CD8-positive, alpha-beta memory T cell (primary cell): ENCODE data around the gene LPIN1. TPM values are rescaled to one million over a fixed set of nuclear protein-coding genes. Genes with fewer than 3 reads are reported as not detected.

Experiments
- CTCF ChIA-PET: fragments of 350-600 bp; sonication (Branson Sonifier 250); formaldehyde crosslinking; loops from one replicate; lab custom pipeline; 2021; ENCODE audit warnings: antibody characterized with exemption; lab: Charles Lee
- POLR2A ChIA-PET: fragments of 350-600 bp; sonication (Branson Sonifier 250); formaldehyde crosslinking; loops from one replicate; lab custom pipeline; 2021; ENCODE audit warnings: antibody characterized with exemption; lab: Charles Lee
- DNase-seq, 5 donors: peaks; one replicate each; pipeline versions ENCODE4 v3.0.0 to v3.0.0-alpha.2; 2020 to 2022; ENCODE audit warnings: mixed read lengths in 1 of 5
- H3K27ac ChIP-seq: one replicate; pipeline ENCODE4 v1.7.0; 2013; ENCODE audit warnings: low read depth, mild to moderate bottlenecking, low read length, moderate library complexity
- H3K27me3 ChIP-seq: 2 replicates; pipeline ENCODE4 v1.7.0; 2013; ENCODE audit warnings: low read length, mild to moderate bottlenecking; ENCODE audit not compliant: insufficient read depth, poor library complexity, severe bottlenecking
- H3K36me3 ChIP-seq: 2 replicates; pipeline ENCODE4 v1.7.0; 2013; ENCODE audit warnings: mild to moderate bottlenecking, low read length, moderate library complexity; ENCODE audit not compliant: insufficient read depth
- H3K4me1 ChIP-seq: 2 replicates; pipeline ENCODE4 v1.7.0; 2013; ENCODE audit warnings: mild to moderate bottlenecking, low read length, moderate library complexity; ENCODE audit not compliant: insufficient read depth
- H3K4me3 ChIP-seq: 2 replicates; pipeline ENCODE4 v1.7.0; 2013; ENCODE audit warnings: mild to moderate bottlenecking, low read length
- H3K9me3 ChIP-seq: 2 replicates; pipeline ENCODE4 v1.7.0; 2013; ENCODE audit warnings: mild to moderate bottlenecking, low read length
- H3K27ac Mint-ChIP-seq, 8 donors: one replicate each; pipeline ENCODE4 v1.8.0; 2020 to 2021; ENCODE audit warnings: mixed read lengths in 8 of 8, mild to moderate bottlenecking in 6 of 8, inconsistent platforms in 3 of 8, moderate library complexity in 3 of 8
- H3K27me3 Mint-ChIP-seq, 2 donors: one replicate each; pipeline ENCODE4 v1.8.0; 2020 to 2021; ENCODE audit warnings: mixed read lengths in 2 of 2, mild to moderate bottlenecking in 1 of 2, moderate library complexity in 1 of 2
- H3K36me3 Mint-ChIP-seq, 3 donors: one replicate each; pipeline ENCODE4 v1.8.0; 2020 to 2021; ENCODE audit warnings: mixed read lengths in 3 of 3, inconsistent platforms in 1 of 3, mild to moderate bottlenecking in 1 of 3
- H3K4me1 Mint-ChIP-seq, 3 donors: one replicate each; pipeline ENCODE4 v1.8.0; 2020 to 2021; ENCODE audit warnings: mixed read lengths in 3 of 3, inconsistent platforms in 1 of 3, mild to moderate bottlenecking in 1 of 3
- H3K4me3 Mint-ChIP-seq, 7 donors: one replicate each; pipeline ENCODE4 v1.8.0; 2020 to 2021; ENCODE audit warnings: mixed read lengths in 7 of 7, mild to moderate bottlenecking in 6 of 7, moderate library complexity in 4 of 7, inconsistent platforms in 2 of 7
- H3K9me3 Mint-ChIP-seq, 5 donors: one replicate each; pipeline ENCODE4 v1.8.0; 2020 to 2022; ENCODE audit warnings: mixed read lengths in 5 of 5, mild to moderate bottlenecking in 3 of 5, moderate library complexity in 2 of 5, inconsistent platforms in 1 of 5
- polyA plus RNA-seq: library from polyadenylated mRNA; unstranded; fragments of 300-500 nt; fragmentation: Illumina TruSeq; gene quantifications from one replicate; pipeline ENCODE4 v1.2.3, GENCODE V29; 2021
- total RNA-seq, 2 experiments: library from RNA; stranded (reverse); gene quantifications; one replicate each; pipeline ENCODE4 v1.2.3, GENCODE V29; 2021

The LPIN1 gene
- total and polyA plus RNA-seq, 3 experiments from 2014 or later = 25.7 to 37.1 (median 34.8) TPM

- H3K4me3 ChIP-seq = peak overlapping the region; percentile 38
- Mint-ChIP-seq H3K36me3 (peaks cover 6 to 38% (median 20%) of the 10 kb centered on the region in 3 donors), H3K4me3 (peak overlapping the region; percentile 59 to 86 (median 82)), H3K27me3 (no peaks in the 10 kb centered on the region), H3K9me3 (peaks cover 0 to 8% (median 3%) of the 10 kb centered on the region in 5 donors), H3K27ac (peak overlapping the region in 3 of 8 donors; percentile 53 to 70 (median 62)), H3K4me1 (peaks cover 23 to 58% (median 48%) of the 10 kb centered on the region in 3 donors)
- POLR2A ChIA-PET = interaction anchor here (0.6 kb wide), 1 partner anchor 888 kb away, joined by 3 read pairs; no protein-coding TSS in a partner anchor
- no peaks in the 10 kb centered on the region for H3K9me3 ChIP-seq
- peaks cover 22% of the 10 kb centered on the region for H3K4me1 ChIP-seq
- H3K27ac ChIP-seq = peak overlapping the region; percentile 36
- H3K27me3 ChIP-seq = no peaks in the 10 kb centered on the region
- CTCF ChIA-PET = interaction anchor here (0.8 to 4.2 kb wide), 9 partner anchors 9 to 1203 kb away, joined by 3 to 27 read pairs (median 3); partner anchors contain the start of gene TRIB2
- peak; percentile 15 to 69 (median 36) for DNase-seq
- H3K36me3 ChIP-seq = peaks cover 4% of the 10 kb centered on the region
Measured at GRCh38 chr2:11829324-11829946, 83.0 kb downstream of the LPIN1 start.

GRCh38 chr2:11829947-11830707, 83.7 kb downstream of the LPIN1 start:
- peaks cover 23 to 58% (median 48%) of the 10 kb centered on the region in 3 donors for H3K4me1 Mint-ChIP-seq
- Histone ChIP-seq H3K27me3 (no peaks in the 10 kb centered on the region), H3K27ac (peak overlapping the region; percentile 26), H3K36me3 (no peaks in the 10 kb centered on the region), H3K4me1 (peaks cover 22% of the 10 kb centered on the region), H3K4me3 (peak overlapping the region; percentile 38), H3K9me3 (no peaks in the 10 kb centered on the region)
- DNase-seq = peak; percentile 2 to 57 (median 49)
- ChIA-PET POLR2A (interaction anchor here (0.6 kb wide), 1 partner anchor 887 kb away, joined by 3 read pairs; no protein-coding TSS in a partner anchor), CTCF (interaction anchor here (0.8 to 4.2 kb wide), 6 partner anchors 12 to 1202 kb away, joined by 3 to 27 read pairs (median 4); partner anchors contain the start of gene TRIB2)
- no peaks in the 10 kb centered on the region for H3K27me3 Mint-ChIP-seq
- peaks cover 3 to 15% (median 8%) of the 10 kb centered on the region in 5 donors for H3K9me3 Mint-ChIP-seq
- peak overlapping the region in 6 of 8 donors; percentile 53 to 86 (median 64) for H3K27ac Mint-ChIP-seq
- H3K4me3 Mint-ChIP-seq = peak overlapping the region; percentile 59 to 86 (median 82)
- H3K36me3 Mint-ChIP-seq = peaks cover 13 to 31% (median 18%) of the 10 kb centered on the region in 3 donors

GRCh38 chr2:11830708-11831301, 84.4 kb downstream of the LPIN1 start:
- peak overlapping the region; percentile 59 to 86 (median 82) for H3K4me3 Mint-ChIP-seq
- peaks cover 3 to 15% (median 8%) of the 10 kb centered on the region in 5 donors for H3K9me3 Mint-ChIP-seq
- H3K27me3 Mint-ChIP-seq = no peaks in the 10 kb centered on the region
- Histone ChIP-seq H3K4me1 (peaks cover 22% of the 10 kb centered on the region), H3K27me3 (no peaks in the 10 kb centered on the region), H3K4me3 (peak overlapping the region; percentile 38), H3K27ac (peak overlapping the region; percentile 26), H3K36me3 (no peaks in the 10 kb centered on the region), H3K9me3 (no peaks in the 10 kb centered on the region)
- no peak for DNase-seq
- ChIA-PET CTCF (interaction anchor here (4.2 kb wide), 1 partner anchor 1176 kb away, joined by 27 read pairs; no protein-coding TSS in a partner anchor), POLR2A (no interaction called here)
- H3K27ac Mint-ChIP-seq = peak overlapping the region in 4 of 8 donors; percentile 43 to 86 (median 64)
- H3K4me1 Mint-ChIP-seq = peaks cover 23 to 58% (median 48%) of the 10 kb centered on the region in 3 donors
- peaks cover 13 to 24% (median 16%) of the 10 kb centered on the region in 3 donors for H3K36me3 Mint-ChIP-seq

DNA sequence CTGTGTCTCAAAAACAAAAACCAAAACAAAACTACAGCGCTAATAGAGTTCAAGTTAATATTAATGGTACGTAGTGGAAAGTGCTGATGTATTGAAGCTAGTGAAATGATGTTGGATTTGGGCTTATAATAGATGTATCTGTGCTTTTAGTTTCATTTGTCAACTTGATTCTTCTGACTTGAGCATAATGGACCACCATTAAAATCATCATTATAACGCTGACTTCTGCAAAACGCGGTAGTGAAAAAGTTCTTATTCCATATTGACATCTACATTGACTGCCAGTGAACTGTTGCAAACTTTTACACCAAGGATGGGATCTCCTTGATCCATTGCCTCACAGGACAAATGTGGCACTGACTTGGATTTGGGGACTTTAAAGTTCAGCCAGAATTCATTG, 85.0 kb downstream of the LPIN1 start:
- H3K9me3 Mint-ChIP-seq = peaks cover 3 to 15% (median 10%) of the 10 kb centered on the region in 5 donors
- H3K4me3 ChIP-seq = no peak overlapping the region
- H3K4me1 ChIP-seq = peaks cover 22% of the 10 kb centered on the region
- H3K4me3 Mint-ChIP-seq = peak overlapping the region in 2 of 7 donors; percentile 5 to 14
- no peaks in the 10 kb centered on the region for H3K36me3 ChIP-seq
- H3K4me1 Mint-ChIP-seq = peaks cover 23 to 58% (median 48%) of the 10 kb centered on the region in 3 donors
- H3K36me3 Mint-ChIP-seq = peaks cover 12 to 18% (median 16%) of the 10 kb centered on the region in 3 donors
- CTCF ChIA-PET = interaction anchor here (4.2 kb wide), 1 partner anchor 1175 kb away, joined by 27 read pairs; no protein-coding TSS in a partner anchor
- POLR2A ChIA-PET = no interaction called here
- H3K27me3 ChIP-seq = no peaks in the 10 kb centered on the region
- no peak for DNase-seq
- no peak overlapping the region for H3K27ac Mint-ChIP-seq
- H3K9me3 ChIP-seq = no peaks in the 10 kb centered on the region
- no peak overlapping the region for H3K27ac ChIP-seq
- H3K27me3 Mint-ChIP-seq = no peaks in the 10 kb centered on the region

DNA sequence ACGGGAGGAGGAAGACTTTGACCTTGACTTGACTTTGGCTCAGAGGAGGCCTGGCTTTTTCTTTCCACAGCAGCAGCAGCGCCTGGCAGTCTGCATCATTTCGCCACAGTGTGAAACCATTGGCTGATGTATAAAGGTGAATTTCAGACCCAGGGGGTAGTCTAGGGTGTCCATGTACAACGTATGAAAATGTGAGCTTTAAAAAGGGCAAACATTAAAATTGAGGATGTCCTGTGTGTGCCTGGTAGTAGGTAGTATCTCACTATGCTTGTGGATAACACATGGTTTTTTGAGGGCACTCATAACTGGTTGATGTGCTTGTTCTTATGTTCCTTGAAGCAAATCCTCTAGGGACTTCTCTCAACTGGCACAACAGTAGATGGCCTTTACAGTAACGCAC, 86.1 kb downstream of the LPIN1 start:
- peaks cover 6 to 16% (median 7%) of the 10 kb centered on the region in 3 donors for H3K36me3 Mint-ChIP-seq
- ChIA-PET CTCF (no interaction called here), POLR2A (no interaction called here)
- H3K4me1 ChIP-seq = peaks cover 22% of the 10 kb centered on the region
- no peak for DNase-seq
- no peaks in the 10 kb centered on the region for H3K36me3 ChIP-seq
- no peak overlapping the region for H3K27ac Mint-ChIP-seq
- no peak overlapping the region for H3K4me3 Mint-ChIP-seq
- no peak overlapping the region for H3K4me3 ChIP-seq
- H3K4me1 Mint-ChIP-seq = peaks cover 20 to 54% (median 44%) of the 10 kb centered on the region in 3 donors
- peaks cover 0 to 4% of the 10 kb centered on the region in 2 donors for H3K27me3 Mint-ChIP-seq
- peaks cover 3 to 17% (median 10%) of the 10 kb centered on the region in 5 donors for H3K9me3 Mint-ChIP-seq
- no peaks in the 10 kb centered on the region for H3K27me3 ChIP-seq
- H3K27ac ChIP-seq = no peak overlapping the region
- H3K9me3 ChIP-seq = no peaks in the 10 kb centered on the region

- no peaks in the 10 kb centered on the region for H3K36me3 ChIP-seq
- no peaks in the 10 kb centered on the region for H3K27me3 ChIP-seq
- no peak overlapping the region for H3K4me3 Mint-ChIP-seq
- H3K27me3 Mint-ChIP-seq = peaks cover 0 to 4% of the 10 kb centered on the region in 2 donors
- H3K9me3 ChIP-seq = no peaks in the 10 kb centered on the region
- no peak for DNase-seq
- peaks cover 20 to 48% (median 41%) of the 10 kb centered on the region in 3 donors for H3K4me1 Mint-ChIP-seq
- peaks cover 0 to 16% (median 6%) of the 10 kb centered on the region in 3 donors for H3K36me3 Mint-ChIP-seq
- ChIA-PET CTCF (no interaction called here), POLR2A (no interaction called here)
- no peak overlapping the region for H3K27ac Mint-ChIP-seq
- peaks cover 3 to 17% (median 10%) of the 10 kb centered on the region in 5 donors for H3K9me3 Mint-ChIP-seq
- H3K27ac ChIP-seq = no peak overlapping the region
- peaks cover 22% of the 10 kb centered on the region for H3K4me1 ChIP-seq
- H3K4me3 ChIP-seq = no peak overlapping the region
Measured at GRCh38 chr2:11833601-11834000, 87.2 kb downstream of the LPIN1 start.

DNA sequence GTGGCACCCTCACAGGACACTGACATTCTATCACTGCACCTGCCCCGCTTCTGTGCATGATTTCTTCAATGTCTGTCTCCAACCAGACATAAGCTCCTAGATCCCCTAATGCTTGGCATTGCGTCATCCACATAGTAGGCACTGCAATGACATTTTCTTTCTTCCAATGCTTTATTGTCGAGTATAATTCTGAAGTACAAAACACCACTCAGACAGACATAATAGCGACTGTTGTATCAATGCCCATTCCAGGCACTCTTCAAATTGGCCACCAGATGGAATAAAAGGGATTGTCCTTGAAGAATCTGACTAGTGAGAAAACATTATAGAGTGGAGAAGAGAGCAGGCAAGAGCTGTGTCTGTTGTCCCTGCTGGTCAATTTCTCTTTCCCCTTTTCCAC, 89.0 kb downstream of the LPIN1 start:
- DNase-seq = no peak
- ChIA-PET POLR2A (no interaction called here), CTCF (no interaction called here)
- Mint-ChIP-seq H3K27me3 (peaks cover 0 to 4% of the 10 kb centered on the region in 2 donors), H3K27ac (no peak overlapping the region), H3K4me1 (peaks cover 8 to 32% (median 24%) of the 10 kb centered on the region in 3 donors), H3K36me3 (peaks cover 0 to 16% (median 6%) of the 10 kb centered on the region in 3 donors), H3K4me3 (no peak overlapping the region), H3K9me3 (peaks cover 3 to 17% (median 10%) of the 10 kb centered on the region in 5 donors)
- Histone ChIP-seq H3K9me3 (no peaks in the 10 kb centered on the region), H3K27me3 (no peaks in the 10 kb centered on the region), H3K4me3 (no peak overlapping the region), H3K4me1 (peaks cover 8% of the 10 kb centered on the region), H3K36me3 (no peaks in the 10 kb centered on the region), H3K27ac (no peak overlapping the region)
